A549 treated with dexamethasone at 1 μM for 4 hours (cell line): Measurements from ENCODE around the gene OR8A1. TPM values are rescaled to one million over a fixed set of nuclear protein-coding genes. Genes with fewer than 3 reads are reported as not detected.

Experiments
- total RNA-seq: library from RNA; stranded (reverse); fragments of 200-300 nt; extraction: Qiagen RNA extraction; gene quantifications from 5 replicates; pipeline ENCODE4 v1.2.3, GENCODE V29; 2022

OR8A1 gene
- total RNA-seq, result not detected in 5 replicates

GRCh38 chr11:124569697-124570096 is at the start of gene OR8A1:
TSS of gene OR8A1 (plus strand) at chr11:124569997. CDS start at chr11:124570120, 123 bp downstream.

GRCh38 chr11:124543554-124543953 is 26.2 kb upstream of the OR8A1 start, which contains the start of gene OR8B12:
TSS of gene OR8B12 (minus strand) at chr11:124543654. CDS start at chr11:124543654, 0 bp downstream.

GRCh38 chr11:124611064-124611463 is 41.3 kb downstream of the OR8A1 start, which contains the start of gene PANX3:
TSS of gene PANX3 (plus strand) at chr11:124611428. CDS start at chr11:124611557, 129 bp downstream.

Other genes with a start within 250 kb of the OR8A1 start
- not detected in 5 replicates for gene OR8D2, start 249.8 kb upstream of the OR8A1 start, total RNA-seq
- not detected in 5 replicates for gene OR8B2, start 185.5 kb upstream of the OR8A1 start, total RNA-seq
- gene OR8B3, start 171.0 kb upstream of the OR8A1 start, total RNA-seq, result not detected in 5 replicates
- not detected in 5 replicates for gene OR8B4, start 145.1 kb upstream of the OR8A1 start, total RNA-seq
- gene OR8B8, start 124.3 kb upstream of the OR8A1 start, total RNA-seq, result not detected in 5 replicates
- gene OR8B12, start 26.3 kb upstream of the OR8A1 start, total RNA-seq, result not detected in 5 replicates
- not detected in 5 replicates for gene PANX3, start 41.4 kb downstream of the OR8A1 start, total RNA-seq
- 14.5 to 17.1 TPM (median 15.7 TPM) in 5 replicates for gene TBRG1, start 52.9 kb downstream of the OR8A1 start, total RNA-seq
- 12.4 to 16.7 TPM (median 15.2 TPM) in 5 replicates for gene SIAE, start 103.7 kb downstream of the OR8A1 start, total RNA-seq
- gene SPA17, start 103.9 kb downstream of the OR8A1 start, total RNA-seq, result 17.8 to 33.0 TPM (median 19.6 TPM) in 5 replicates
- gene NRGN, start 169.9 kb downstream of the OR8A1 start, total RNA-seq, result 6.4 to 13.1 TPM (median 11.8 TPM) in 5 replicates
- gene VSIG2, start 182.3 kb downstream of the OR8A1 start, total RNA-seq, result not detected in 5 replicates
- gene ESAM, start 192.3 kb downstream of the OR8A1 start, total RNA-seq, result 9.4 to 12.9 TPM (median 12.1 TPM) in 5 replicates
- 5.2 to 6.6 TPM (median 6.2 TPM) in 5 replicates for gene MSANTD2, start 230.4 kb downstream of the OR8A1 start, total RNA-seq